Activated gamma-delta T cell (primary cell): ENCODE measurements around the gene RGMA.
"Not testable (repeated sequence)": the region's sequence is repeated elsewhere in the genome, so short reads cannot be mapped to it uniquely, and the experiment has no call there.

Experiments
- DNase-seq: peaks from one replicate; lab custom pipeline; 2025; lab: John Stamatoyannopoulos, UW

Gene RGMA

GRCh38 chr15:93034512-93034911, 54.5 kb downstream of the RGMA start:
- DNase-seq: no peak

- no peak for DNase-seq
Observed at GRCh38 chr15:93033434-93034045, 55.5 kb downstream of the RGMA start.

GRCh38 chr15:93032515-93033206, 56.4 kb downstream of the RGMA start:
- not testable (repeated sequence) for DNase-seq

DNA sequence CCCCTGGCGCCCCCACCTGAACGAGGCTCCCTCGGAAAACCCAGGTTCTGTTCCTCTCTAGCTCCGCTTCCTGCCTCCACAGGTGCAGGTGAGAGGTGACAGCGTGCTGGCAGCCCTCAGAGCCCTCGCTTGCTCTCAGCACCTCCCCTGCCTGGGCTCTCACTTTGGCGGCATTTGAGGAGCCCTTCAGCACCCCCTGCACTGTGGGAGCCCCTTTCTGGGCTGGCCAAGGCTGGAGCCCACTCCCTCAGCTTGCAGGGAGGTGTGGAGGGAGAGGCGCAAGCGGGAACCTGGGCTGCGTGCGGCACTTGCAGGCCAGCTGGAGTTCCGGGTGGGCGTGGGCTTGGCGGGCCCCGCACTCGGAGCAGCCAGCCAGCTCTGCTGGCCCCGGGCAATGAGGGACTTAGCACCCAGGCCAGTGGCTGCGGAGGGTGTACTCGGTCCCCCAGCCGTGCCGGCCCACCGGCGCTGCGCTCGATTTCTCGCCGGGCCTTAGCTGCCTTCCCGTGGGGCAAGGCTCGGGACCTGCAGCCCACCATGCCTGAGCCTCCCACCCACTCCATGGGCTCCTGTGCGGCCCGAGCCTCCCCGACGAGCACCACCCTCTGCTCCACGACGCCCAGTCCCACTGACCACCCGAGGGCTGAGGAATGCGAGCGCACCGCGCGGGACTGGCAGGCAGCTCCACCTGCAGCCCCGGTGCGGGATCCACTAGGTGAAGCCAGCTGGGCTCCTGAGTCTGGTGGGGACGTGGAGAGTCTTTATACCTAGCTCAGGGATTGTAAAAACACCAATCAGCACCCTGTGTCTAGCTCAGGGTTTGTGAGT, 57.2 kb downstream of the RGMA start:
- DNase-seq: not testable (repeated sequence)

GRCh38 chr15:93031103-93031464, 57.9 kb downstream of the RGMA start:
- DNase-seq: no peak

- no peak for DNase-seq
Observed at GRCh38 chr15:93030430-93031102, 58.4 kb downstream of the RGMA start.

DNA sequence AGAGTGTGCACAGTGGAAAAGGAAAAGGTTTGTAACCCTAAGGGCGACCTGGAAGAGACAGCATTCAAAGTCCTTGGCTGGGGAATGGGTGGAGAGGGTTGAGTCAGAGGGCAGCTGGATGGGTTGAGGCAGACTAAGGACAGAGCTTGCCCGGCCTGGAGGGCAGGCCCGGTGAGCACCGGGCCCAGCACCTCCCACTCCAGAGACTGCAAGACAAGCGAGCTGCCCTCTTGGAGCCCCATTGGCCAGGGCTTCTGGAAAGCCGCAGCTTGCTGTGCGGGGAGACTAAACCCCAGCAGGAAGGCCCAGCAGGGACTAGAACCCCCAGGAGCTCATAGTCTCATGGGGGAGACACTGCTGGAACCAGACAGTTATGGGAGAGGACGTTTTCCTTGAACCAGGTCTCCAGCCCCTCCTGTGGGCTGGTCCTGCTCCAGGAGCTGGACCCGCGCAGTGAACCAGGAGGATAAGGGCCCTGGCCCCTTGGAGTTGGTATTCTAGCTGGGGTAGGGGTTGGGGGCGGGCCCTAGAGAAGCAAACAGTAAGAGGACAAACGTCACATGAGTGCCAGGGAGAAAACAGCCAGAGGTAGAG, 59.1 kb downstream of the RGMA start:
- no peak for DNase-seq

- no peak for DNase-seq
Observed at GRCh38 chr15:93029214-93029835, 59.7 kb downstream of the RGMA start.

DNA sequence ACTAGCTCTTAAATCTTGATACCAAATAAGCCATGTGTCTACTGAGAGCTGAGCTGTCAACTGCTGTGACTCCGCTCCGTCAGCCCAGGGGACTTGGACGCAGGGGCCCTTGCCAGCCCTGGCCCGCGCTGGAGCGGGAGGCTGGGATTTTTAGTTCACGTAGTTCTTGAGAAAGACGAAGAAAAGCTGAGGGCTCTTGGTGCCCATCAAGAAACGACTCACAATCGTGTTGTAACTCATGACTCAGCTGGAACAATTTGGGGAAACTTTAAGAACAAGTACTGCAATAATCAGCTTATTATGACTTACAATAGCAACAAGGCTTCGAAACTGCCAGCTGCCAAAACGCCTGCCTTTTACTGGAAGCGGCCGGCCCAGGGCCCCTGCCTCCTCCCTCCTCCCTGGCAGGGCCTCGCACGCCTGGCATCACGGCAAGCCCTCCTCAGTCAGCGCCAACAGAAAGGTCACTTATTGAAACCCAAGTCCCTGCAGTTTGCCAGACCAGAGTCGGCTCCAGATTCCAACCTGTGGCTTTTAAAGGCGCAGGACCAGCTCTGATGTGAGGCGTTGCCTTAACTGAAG, 60.3 kb downstream of the RGMA start:
- no peak for DNase-seq

GRCh38 chr15:93028111-93028631, 60.8 kb downstream of the RGMA start:
- DNase-seq: no peak

- DNase-seq: no peak
Observed at GRCh38 chr15:93027413-93027812, 61.6 kb downstream of the RGMA start.

- DNase-seq: no peak
Observed at GRCh38 chr15:93026380-93026817, 62.6 kb downstream of the RGMA start.

DNA sequence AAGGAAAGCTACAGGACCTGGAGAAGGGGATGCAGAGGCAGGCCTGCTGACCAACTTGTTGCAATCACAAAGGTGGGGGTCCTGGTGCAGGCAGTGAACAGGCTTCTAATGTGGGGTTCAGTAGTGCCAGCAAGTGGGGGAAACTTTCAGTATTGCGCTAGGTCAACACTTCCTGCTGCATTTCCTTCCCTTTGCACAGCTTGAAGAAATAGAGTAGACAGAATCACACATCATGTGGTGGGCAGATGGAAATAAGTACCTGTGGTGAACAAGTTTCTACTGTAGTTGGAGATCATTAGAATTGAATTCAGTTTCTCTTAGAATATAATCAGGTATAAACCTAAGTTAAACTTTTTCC, 63.4 kb downstream of the RGMA start:
- DNase-seq: no peak

DNA sequence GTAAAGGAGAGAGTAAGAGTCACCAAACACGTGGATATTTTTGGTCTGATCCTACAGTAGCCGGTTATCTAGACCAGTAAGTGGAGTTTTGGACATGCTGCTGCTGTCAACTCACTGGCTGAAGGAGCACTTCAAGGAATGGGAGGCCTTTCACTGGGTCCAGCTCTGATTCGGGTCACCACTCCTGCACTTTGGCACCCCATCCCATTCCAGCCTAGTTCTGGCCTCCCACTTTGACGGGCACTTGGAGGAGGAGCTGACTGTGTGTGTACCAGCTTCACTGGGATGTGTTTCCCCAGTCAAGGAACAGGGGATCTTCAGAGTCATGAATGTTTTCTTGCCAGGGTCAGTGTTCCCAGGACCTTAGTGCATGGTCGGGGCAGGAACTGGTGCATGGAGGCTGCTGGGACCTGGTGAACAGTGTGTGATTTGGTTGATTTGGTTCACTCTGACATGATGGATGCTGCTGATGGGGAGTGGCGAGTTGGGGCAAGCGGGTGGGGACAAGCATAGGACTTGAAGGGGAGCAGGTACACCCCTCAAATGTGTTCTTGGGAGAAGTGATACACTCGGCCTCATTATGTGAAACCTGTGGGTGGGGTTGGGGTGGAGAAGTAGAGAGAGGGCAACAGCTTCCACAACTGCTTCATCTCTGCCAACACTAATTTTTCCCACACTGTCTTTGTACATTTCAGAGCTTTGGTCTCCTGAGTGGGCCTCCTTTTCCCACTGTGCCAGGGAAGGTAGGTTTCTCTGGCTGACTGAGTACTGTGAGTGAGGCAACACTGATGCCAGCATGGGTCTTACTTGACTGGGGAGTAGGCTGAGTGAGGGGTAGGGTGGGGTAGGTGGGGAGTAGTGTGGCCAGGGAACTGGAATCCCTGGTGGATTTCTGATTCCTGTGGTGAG, 64.0 kb downstream of the RGMA start:
- no peak for DNase-seq

- DNase-seq: no peak
Observed at GRCh38 chr15:93024293-93024692, 64.7 kb downstream of the RGMA start.

- DNase-seq: no peak
Observed at GRCh38 chr15:93020976-93021772, 67.8 kb downstream of the RGMA start.

DNA sequence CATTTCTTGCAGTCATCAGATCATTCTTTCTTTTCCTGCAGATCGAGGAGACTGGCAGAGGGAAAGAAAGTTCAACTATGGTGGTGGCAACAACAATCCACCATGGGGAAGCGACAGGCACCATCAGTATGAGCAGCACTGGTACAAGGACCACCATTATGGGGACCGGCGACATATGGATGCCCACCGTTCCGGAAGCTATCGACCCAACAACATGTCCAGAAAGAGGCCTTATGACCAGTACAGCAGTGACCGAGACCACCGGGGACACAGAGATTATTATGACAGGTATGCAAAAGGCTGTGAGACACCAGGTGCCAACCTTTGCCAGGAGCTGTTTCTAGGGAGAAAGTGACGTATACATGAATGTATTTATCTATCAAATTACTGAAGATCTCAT, 69.0 kb downstream of the RGMA start:
- DNase-seq: no peak

GRCh38 chr15:93019090-93019489, 69.9 kb downstream of the RGMA start:
- no peak for DNase-seq

GRCh38 chr15:93018574-93018973, 70.4 kb downstream of the RGMA start:
- DNase-seq: no peak
